ENCODE results near the gene PHLDA3. TPM values are rescaled to one million over a fixed set of nuclear protein-coding genes. Genes with fewer than 3 reads are reported as not detected.

The PHLDA3 gene
- total and polyA plus RNA-seq, 2 of the 13 experiments (the other 11 are each of a cell fraction or from before 2014, with no cell fraction given) = 16.7 to 33.6 TPM

GRCh38 chr1:201468844-201469644 is at the start of gene PHLDA3 (continued):
- TF ChIP-seq ZSCAN5A (CRISPR knock-in tag; IDR thresholded peaks at IDR 0.05; ENCODE audit: borderline replicate concordance) (0 out of 2 replicates have a peak, but pooled peaks have one; percentile 26), SMAD9 (CRISPR knock-in tag; IDR thresholded peaks at IDR 0.05) (no peak), CHD2 (IDR thresholded peaks at IDR 0.05; ENCODE audit: low read depth, low read length) (no peak), TBX3 (IDR thresholded peaks at IDR 0.05; ENCODE audit: borderline replicate concordance) (no peak), MTA3 (CRISPR knock-in tag; IDR thresholded peaks at IDR 0.05) (no peak), HMG20B (CRISPR knock-in tag; conservative IDR thresholded peaks at IDR 0.05) (no peak), BRD4 (CRISPR knock-in tag; IDR thresholded peaks at IDR 0.05) (no peak), ZNF713 (CRISPR knock-in tag; IDR thresholded peaks at IDR 0.05) (no peak), THAP11 (CRISPR knock-in tag; IDR thresholded peaks at IDR 0.05) (peak; percentile 69), ZBTB7B (CRISPR knock-in tag; IDR thresholded peaks at IDR 0.05) (no peak; the same call in 1 of the 2 replicates), SATB2 (CRISPR knock-in tag; IDR thresholded peaks at IDR 0.05) (no peak), HHEX (CRISPR knock-in tag; IDR thresholded peaks at IDR 0.05) (no peak), YEATS4 (CRISPR knock-in tag; IDR thresholded peaks at IDR 0.05; ENCODE audit: borderline replicate concordance) (peak; percentile 83), FOSL1 (CRISPR knock-in tag; IDR thresholded peaks at IDR 0.05; ENCODE audit: borderline replicate concordance) (no peak), CHD4 (IDR thresholded peaks at IDR 0.05; ENCODE audit: borderline replicate concordance, low read length) (no peak), ZNF160 (CRISPR knock-in tag; IDR thresholded peaks at IDR 0.05) (no peak), SRSF1 (optimal IDR thresholded peaks at IDR 0.05; ENCODE audit: low read depth, low read length) (no peak), ZNF784 (CRISPR knock-in tag; IDR thresholded peaks at IDR 0.05; ENCODE audit: borderline replicate concordance) (no peak), MBD4 (IDR thresholded peaks at IDR 0.05; ENCODE audit: borderline replicate concordance, low read length) (no peak), ZNF75D (CRISPR knock-in tag; IDR thresholded peaks at IDR 0.05; ENCODE audit: borderline replicate concordance) (no peak), ZNF576 (CRISPR knock-in tag; IDR thresholded peaks at IDR 0.05) (no peak), NPAS2 (CRISPR knock-in tag; IDR thresholded peaks at IDR 0.05; ENCODE audit: borderline replicate concordance) (no peak), NRL (CRISPR knock-in tag; IDR thresholded peaks at IDR 0.05; ENCODE audit: borderline replicate concordance) (0 out of 2 replicates have a peak, but pooled peaks have one; percentile 12), AGO1 (IDR thresholded peaks at IDR 0.05; ENCODE audit: low read depth, low read length, poor library complexity, severe bottlenecking) (no peak)
- TF ChIP-seq, protein P1, sequence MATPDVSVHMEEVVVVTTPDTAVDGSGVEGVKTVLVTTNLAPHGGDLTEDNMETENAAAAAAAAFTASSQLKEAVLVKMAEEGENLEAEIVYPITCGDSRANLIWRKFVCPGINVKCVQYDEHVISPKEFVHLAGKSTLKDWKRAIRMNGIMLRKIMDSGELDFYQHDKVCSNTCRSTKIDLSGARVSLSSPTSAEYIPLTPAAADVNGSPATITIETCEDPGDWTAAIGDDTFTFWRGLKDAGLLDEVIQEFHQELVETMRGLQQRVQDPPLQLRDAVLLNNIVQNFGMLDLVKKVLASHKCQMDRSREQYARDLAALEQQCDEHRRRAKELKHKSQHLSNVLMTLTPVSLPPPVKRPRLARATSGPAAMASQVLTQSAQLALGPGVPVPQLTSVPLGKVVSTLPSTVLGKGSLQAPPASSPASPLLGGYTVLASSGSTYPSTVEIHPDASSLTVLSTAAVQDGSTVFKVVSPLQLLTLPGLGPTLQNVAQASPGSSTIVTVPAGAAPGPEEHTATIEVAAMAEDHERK (CRISPR knock-in tag; IDR thresholded peaks at IDR 0.05; ENCODE audit: low read depth) = no peak
- TF ChIP-seq, protein P2, sequence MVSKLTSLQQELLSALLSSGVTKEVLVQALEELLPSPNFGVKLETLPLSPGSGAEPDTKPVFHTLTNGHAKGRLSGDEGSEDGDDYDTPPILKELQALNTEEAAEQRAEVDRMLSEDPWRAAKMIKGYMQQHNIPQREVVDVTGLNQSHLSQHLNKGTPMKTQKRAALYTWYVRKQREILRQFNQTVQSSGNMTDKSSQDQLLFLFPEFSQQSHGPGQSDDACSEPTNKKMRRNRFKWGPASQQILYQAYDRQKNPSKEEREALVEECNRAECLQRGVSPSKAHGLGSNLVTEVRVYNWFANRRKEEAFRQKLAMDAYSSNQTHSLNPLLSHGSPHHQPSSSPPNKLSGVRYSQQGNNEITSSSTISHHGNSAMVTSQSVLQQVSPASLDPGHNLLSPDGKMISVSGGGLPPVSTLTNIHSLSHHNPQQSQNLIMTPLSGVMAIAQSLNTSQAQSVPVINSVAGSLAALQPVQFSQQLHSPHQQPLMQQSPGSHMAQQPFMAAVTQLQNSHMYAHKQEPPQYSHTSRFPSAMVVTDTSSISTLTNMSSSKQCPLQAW (CRISPR knock-in tag; IDR thresholded peaks at IDR 0.05) = no peak
